ENCODE measurements around the gene NOBOX. TPM values are rescaled to one million over a fixed set of nuclear protein-coding genes. Genes with fewer than 3 reads are reported as not detected.
"Not testable (repeated sequence)": the region's sequence is repeated elsewhere in the genome, so short reads cannot be mapped to it uniquely, and the experiment has no call there.

NOBOX gene
- total and polyA plus RNA-seq, 5 donors: not detected

DNA sequence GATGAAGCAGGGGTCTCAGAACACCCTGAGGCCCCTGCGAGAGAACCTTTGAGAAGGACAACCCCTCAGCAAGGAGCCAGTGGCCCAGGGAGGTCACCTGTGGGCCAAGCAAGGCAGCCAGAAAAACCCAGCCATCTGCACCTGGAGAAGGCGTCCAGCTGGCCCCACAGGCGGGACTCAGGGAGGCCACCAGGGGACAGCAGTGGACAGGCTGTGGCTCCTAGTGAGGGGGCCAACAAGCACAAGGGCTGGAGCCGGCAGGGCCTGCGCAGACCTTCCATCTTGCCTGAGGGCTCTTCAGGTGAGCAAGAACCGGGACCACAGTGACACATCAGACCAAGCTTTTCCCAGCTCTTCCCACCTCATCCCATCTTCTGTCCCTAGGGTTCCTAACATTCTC lies 38.0 kb downstream of the NOBOX start:
- H3K9me3 ChIP-seq (ENCODE audit: control insufficient read depth, low read length); intact Hi-C loops (cut with DNase I); DNase-seq; H3K27ac ChIP-seq (ENCODE audit: low read length); H3K27me3 ChIP-seq (ENCODE audit: control insufficient read depth, insufficient read depth); H3K4me1 ChIP-seq (ENCODE audit: control insufficient read depth, insufficient read depth, low read length); H3K4me3 ChIP-seq (ENCODE audit: low read length): not testable (repeated sequence)
- ATAC-seq: peak in 1 of 2 donors; percentile 7
- WGBS: no CpG with 5 or more reads among the region's 6 CpGs

- ATAC-seq; H3K4me1 ChIP-seq (ENCODE audit: control insufficient read depth, insufficient read depth, low read length); H3K4me3 ChIP-seq (ENCODE audit: low read length); DNase-seq; H3K27me3 ChIP-seq (ENCODE audit: control insufficient read depth, insufficient read depth); intact Hi-C loops (cut with DNase I); H3K27ac ChIP-seq (ENCODE audit: low read length); H3K9me3 ChIP-seq (ENCODE audit: control insufficient read depth, low read length): not testable (repeated sequence)
- no CpG with 5 or more reads among the region's 3 CpGs for WGBS
Measured at GRCh38 chr7:144362061-144362460, 41.4 kb downstream of the NOBOX start.

DNA sequence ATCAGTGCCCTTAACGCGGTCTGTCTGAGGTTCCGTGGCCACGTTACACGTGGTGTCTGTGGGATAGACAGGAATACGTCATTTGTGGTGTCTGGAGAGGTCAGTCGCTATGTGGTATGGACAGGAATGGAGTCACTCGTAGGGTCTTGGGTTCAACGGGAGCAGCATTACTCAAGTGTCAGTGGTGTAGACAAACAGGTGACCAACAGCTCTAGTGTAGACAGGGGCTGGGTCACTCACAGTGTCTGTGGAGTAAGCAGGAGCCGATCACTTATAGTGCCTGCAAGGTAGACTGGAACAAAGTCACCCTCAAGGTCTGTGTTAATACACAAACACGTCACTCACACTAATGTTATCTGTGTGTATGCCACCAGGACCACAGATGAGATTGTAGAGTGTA lies 46.6 kb downstream of the NOBOX start:
- DNase-seq; intact Hi-C loops (cut with DNase I); ATAC-seq; H3K27ac ChIP-seq (ENCODE audit: low read length); H3K4me3 ChIP-seq (ENCODE audit: low read length); H3K9me3 ChIP-seq (ENCODE audit: control insufficient read depth, low read length); H3K27me3 ChIP-seq (ENCODE audit: control insufficient read depth, insufficient read depth); H3K4me1 ChIP-seq (ENCODE audit: control insufficient read depth, insufficient read depth, low read length): not testable (repeated sequence)
- 75% methylated on average over 2 of the region's 11 CpGs for WGBS

GRCh38 chr7:144356185-144356584 lies 47.3 kb downstream of the NOBOX start:
- DNase-seq; H3K27me3 ChIP-seq (ENCODE audit: control insufficient read depth, insufficient read depth); intact Hi-C loops (cut with DNase I); ATAC-seq; H3K4me1 ChIP-seq (ENCODE audit: control insufficient read depth, insufficient read depth, low read length); H3K9me3 ChIP-seq (ENCODE audit: control insufficient read depth, low read length); H3K27ac ChIP-seq (ENCODE audit: low read length); H3K4me3 ChIP-seq (ENCODE audit: low read length): not testable (repeated sequence)
- no CpG with 5 or more reads among the region's 6 CpGs for WGBS

DNA sequence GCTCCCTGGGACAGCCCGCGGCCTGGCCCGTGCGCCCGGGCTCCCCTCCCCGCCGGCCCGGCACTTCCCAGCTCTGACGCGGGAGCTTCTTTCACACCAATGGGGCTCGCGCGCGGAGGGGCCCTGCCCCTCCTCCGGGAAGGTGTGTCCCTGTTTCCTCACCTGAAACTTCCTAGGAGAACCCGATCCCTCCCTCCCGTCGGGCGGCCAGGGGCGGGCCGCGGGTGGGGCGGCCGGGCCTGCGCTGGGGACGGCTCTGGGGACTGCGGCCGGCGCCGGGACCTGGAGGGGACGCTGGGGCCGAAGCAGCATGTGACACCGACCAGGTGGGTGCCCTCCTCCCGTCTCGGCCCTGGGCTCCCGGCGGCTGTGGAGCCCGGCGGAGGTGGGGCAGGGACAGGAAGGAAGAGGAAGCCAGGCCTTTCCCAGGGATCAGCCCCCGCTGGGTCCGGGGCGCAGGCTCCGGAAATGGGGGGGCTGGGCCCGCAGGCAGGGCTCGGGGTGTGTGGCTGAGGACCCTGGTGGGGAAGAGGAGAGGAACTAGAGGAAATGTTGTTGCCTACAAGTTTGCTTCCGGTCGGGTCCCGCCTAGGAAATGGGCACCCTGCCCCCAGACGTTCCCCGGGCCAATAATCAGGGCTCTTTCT lies 48.2 kb downstream of the NOBOX start, which contains the start of gene ARHGEF5:
ARHGEF5 (plus strand) TSS at position 227 of the 647 bp plus-strand sequence. CDS start 7,268 bp downstream, outside the sequence.
- intact Hi-C loops (cut with DNase I); H3K27ac ChIP-seq (ENCODE audit: low read length); H3K27me3 ChIP-seq (ENCODE audit: control insufficient read depth, insufficient read depth); DNase-seq; H3K4me3 ChIP-seq (ENCODE audit: low read length); H3K9me3 ChIP-seq (ENCODE audit: control insufficient read depth, low read length); H3K4me1 ChIP-seq (ENCODE audit: control insufficient read depth, insufficient read depth, low read length): not testable (repeated sequence)
- peak; percentile 89 to 92 for ATAC-seq
- no CpG with 5 or more reads among the region's 50 CpGs for WGBS

GRCh38 chr7:144351667-144352066 lies 51.8 kb downstream of the NOBOX start:
- intact Hi-C loops (cut with DNase I); H3K27ac ChIP-seq (ENCODE audit: low read length); H3K27me3 ChIP-seq (ENCODE audit: control insufficient read depth, insufficient read depth); H3K9me3 ChIP-seq (ENCODE audit: control insufficient read depth, low read length); H3K4me3 ChIP-seq (ENCODE audit: low read length); H3K4me1 ChIP-seq (ENCODE audit: control insufficient read depth, insufficient read depth, low read length); ATAC-seq: not testable (repeated sequence)
- WGBS: 37% methylated on average over 2 of the region's 3 CpGs
- peak in 2 of 3 donors; percentile 15 to 42 for DNase-seq

DNA sequence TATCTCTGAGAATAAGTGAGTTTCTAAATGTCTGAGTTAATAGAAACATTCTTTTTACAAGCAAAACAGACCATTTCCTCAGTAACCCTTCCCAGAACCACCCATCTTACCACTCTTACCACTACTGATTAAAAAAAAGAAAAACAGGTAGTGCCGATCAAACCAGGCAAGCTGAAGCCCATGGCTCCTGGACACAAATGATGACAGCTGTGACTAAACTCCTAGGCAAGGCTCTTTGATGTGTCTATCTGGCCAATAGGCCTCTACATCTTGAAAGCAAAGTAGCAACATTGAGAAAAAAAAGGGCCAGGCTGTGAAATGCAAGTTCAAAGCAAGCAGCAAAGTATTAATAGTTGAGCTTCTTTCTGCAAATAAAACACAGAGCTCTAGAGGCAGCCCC lies 54.9 kb downstream of the NOBOX start:
- H3K4me1 ChIP-seq (ENCODE audit: control insufficient read depth, insufficient read depth, low read length); H3K4me3 ChIP-seq (ENCODE audit: low read length); H3K27ac ChIP-seq (ENCODE audit: low read length); intact Hi-C loops (cut with DNase I); DNase-seq; H3K9me3 ChIP-seq (ENCODE audit: control insufficient read depth, low read length); ATAC-seq; H3K27me3 ChIP-seq (ENCODE audit: control insufficient read depth, insufficient read depth): not testable (repeated sequence)
- WGBS: no CpG with 5 or more reads among the region's 1 CpG

Other genes starting within 250 kb of the NOBOX start
- gene CTAGE4, start 220.2 kb downstream of the NOBOX start, total RNA-seq: under 1 TPM in 3 of 4 donors, not detected in 1; 0.14 to 0.28 (median 0.24) TPM
- 0.41 TPM for gene CTAGE4, start 220.2 kb downstream of the NOBOX start, polyA plus RNA-seq
- 1 to 10 TPM in 3 of 4 donors, under 1 TPM in 1; 0.29 to 4.1 (median 2.6) TPM for gene ARHGEF35, start 207.9 kb downstream of the NOBOX start, total RNA-seq
- 2.9 TPM for gene ARHGEF35, start 207.9 kb downstream of the NOBOX start, polyA plus RNA-seq
- gene OR2A42, start 164.1 kb downstream of the NOBOX start, total RNA-seq: not detected
- gene OR2A42, start 164.1 kb downstream of the NOBOX start, polyA plus RNA-seq: 0.20 TPM
- 1 to 10 TPM in 3 of 4 donors, under 1 TPM in 1; 0.40 to 1.5 (median 1.4) TPM for gene OR2A7, start 138.9 kb downstream of the NOBOX start, total RNA-seq
- gene OR2A7, start 138.9 kb downstream of the NOBOX start, polyA plus RNA-seq: 0.45 TPM
- under 1 TPM; 0.14 to 0.91 (median 0.38) TPM for gene CTAGE8, start 134.4 kb downstream of the NOBOX start, total RNA-seq
- gene CTAGE8, start 134.4 kb downstream of the NOBOX start, polyA plus RNA-seq: 0.23 TPM
- gene OR2A1, start 91.3 kb downstream of the NOBOX start, total RNA-seq: under 1 TPM in 1 of 4 donors, not detected in 3; 0.39 TPM
- gene OR2A1, start 91.3 kb downstream of the NOBOX start, polyA plus RNA-seq: 0.02 TPM
- gene ARHGEF5, start 48.3 kb downstream of the NOBOX start, total RNA-seq: 1 to 10 TPM; 3.2 to 4.4 (median 4.3) TPM
- 1.9 TPM for gene ARHGEF5, start 48.3 kb downstream of the NOBOX start, polyA plus RNA-seq